GM18858 (cell line): ENCODE data around the gene CCDC17.

ENCODE experiments used
- ATAC-seq: cut with Tn5 transposase; IDR thresholded peaks from one replicate; pipeline ENCODE4 v1.9.1; 2021; ENCODE audit not compliant: unreplicated experiment

The CCDC17 gene

GRCh38 chr1:45623972-45624371, at the start of gene CCDC17:
CCDC17 (minus strand) TSS chr1:45624054; CDS start chr1:45623909, 145 bp downstream.
- ATAC-seq: no peak

GRCh38 chr1:45669859-45670655, 46.2 kb upstream of the CCDC17 start:
- ATAC-seq: no peak

GRCh38 chr1:45669379-45669778, 45.5 kb upstream of the CCDC17 start:
- no peak for ATAC-seq

- no peak for ATAC-seq
Measured at GRCh38 chr1:45668526-45668925, 44.7 kb upstream of the CCDC17 start.

GRCh38 chr1:45667321-45668111, 43.7 kb upstream of the CCDC17 start:
- ATAC-seq: no peak

- no peak for ATAC-seq
Measured at GRCh38 chr1:45666836-45667235, 43.0 kb upstream of the CCDC17 start.

GRCh38 chr1:45660336-45660735, 36.5 kb upstream of the CCDC17 start:
- ATAC-seq: no peak

GRCh38 chr1:45659222-45659621, 35.4 kb upstream of the CCDC17 start:
- no peak for ATAC-seq

GRCh38 chr1:45658171-45658570, 34.3 kb upstream of the CCDC17 start:
- ATAC-seq: no peak

GRCh38 chr1:45656573-45657226, 32.8 kb upstream of the CCDC17 start:
- ATAC-seq: no peak

GRCh38 chr1:45654540-45655280, 30.9 kb upstream of the CCDC17 start:
- ATAC-seq: no peak

- no peak for ATAC-seq
Measured at GRCh38 chr1:45647248-45648021, 23.6 kb upstream of the CCDC17 start.

GRCh38 chr1:45644661-45645060, 20.8 kb upstream of the CCDC17 start:
- ATAC-seq: no peak

- no peak for ATAC-seq
Measured at GRCh38 chr1:45643978-45644377, 20.1 kb upstream of the CCDC17 start.

GRCh38 chr1:45643321-45643720, 19.5 kb upstream of the CCDC17 start:
- ATAC-seq: no peak

- no peak for ATAC-seq
Measured at GRCh38 chr1:45640293-45640692, 16.4 kb upstream of the CCDC17 start.

- ATAC-seq: no peak
Measured at GRCh38 chr1:45635211-45635610, 11.4 kb upstream of the CCDC17 start.

GRCh38 chr1:45630429-45630828, 6.6 kb upstream of the CCDC17 start:
- ATAC-seq: no peak

- no peak for ATAC-seq
Measured at GRCh38 chr1:45629035-45629434, 5.2 kb upstream of the CCDC17 start.
